Epithelial cell of proximal tubule (primary cell): ENCODE measurements around the gene EIF5AL1. TPM values are rescaled to one million over a fixed set of nuclear protein-coding genes. Genes with fewer than 3 reads are reported as not detected.

Source experiments
- DNase-seq: peaks from one replicate; pipeline ENCODE4 v3.0.0-alpha.2; 2011; ENCODE audit warnings: low read depth
- H3K4me3 ChIP-seq: 2 replicates; pipeline ENCODE4 v1.5.1; 2011; ENCODE audit warnings: low read depth, mild to moderate bottlenecking, low read length
- total RNA-seq: library from RNA; depleted of rRNA; stranded (reverse); fragments of >200 nt; gene quantifications from 2 replicates; pipeline ENCODE4 v1.2.3, GENCODE V29; 2015
- TF ChIP-seq, protein P1 (sequence below): conservative IDR thresholded peaks from 2 replicates; pipeline ENCODE4 v1.5.1; 2012; ENCODE audit warnings: low read depth, mild to moderate bottlenecking, low read length

EIF5AL1 gene
- total RNA-seq, 1 donor from 2014 or later, result 0.35 TPM

DNA sequence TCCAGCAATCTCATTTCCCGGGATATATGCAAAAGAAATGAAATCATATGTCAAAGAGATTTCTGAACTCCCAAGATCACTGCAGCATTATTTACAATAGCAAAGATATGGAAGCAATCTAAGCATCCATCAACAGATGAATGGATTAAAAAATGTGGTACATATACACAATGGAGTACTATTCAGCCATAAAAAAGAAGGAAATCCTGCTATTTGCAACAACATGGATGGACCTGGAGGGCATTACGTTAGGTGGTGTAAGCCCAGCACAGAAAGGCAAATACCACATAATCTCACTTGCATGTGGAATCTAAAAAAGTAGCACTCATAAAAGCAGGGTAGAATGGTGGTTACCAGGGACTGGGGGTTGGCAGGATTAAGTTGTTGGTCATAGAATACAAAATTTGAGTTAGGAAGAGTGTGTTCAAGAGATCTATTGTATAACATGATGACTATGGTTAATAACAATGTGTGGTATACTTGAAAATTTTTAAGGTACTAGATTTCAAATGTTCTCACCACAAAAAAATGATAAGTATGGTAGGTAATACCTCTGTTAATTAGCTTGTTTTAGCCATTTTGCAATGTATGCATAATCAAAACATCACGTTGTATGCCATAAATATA lies 32.9 kb upstream of the EIF5AL1 start:
- TF ChIP-seq, protein P1, sequence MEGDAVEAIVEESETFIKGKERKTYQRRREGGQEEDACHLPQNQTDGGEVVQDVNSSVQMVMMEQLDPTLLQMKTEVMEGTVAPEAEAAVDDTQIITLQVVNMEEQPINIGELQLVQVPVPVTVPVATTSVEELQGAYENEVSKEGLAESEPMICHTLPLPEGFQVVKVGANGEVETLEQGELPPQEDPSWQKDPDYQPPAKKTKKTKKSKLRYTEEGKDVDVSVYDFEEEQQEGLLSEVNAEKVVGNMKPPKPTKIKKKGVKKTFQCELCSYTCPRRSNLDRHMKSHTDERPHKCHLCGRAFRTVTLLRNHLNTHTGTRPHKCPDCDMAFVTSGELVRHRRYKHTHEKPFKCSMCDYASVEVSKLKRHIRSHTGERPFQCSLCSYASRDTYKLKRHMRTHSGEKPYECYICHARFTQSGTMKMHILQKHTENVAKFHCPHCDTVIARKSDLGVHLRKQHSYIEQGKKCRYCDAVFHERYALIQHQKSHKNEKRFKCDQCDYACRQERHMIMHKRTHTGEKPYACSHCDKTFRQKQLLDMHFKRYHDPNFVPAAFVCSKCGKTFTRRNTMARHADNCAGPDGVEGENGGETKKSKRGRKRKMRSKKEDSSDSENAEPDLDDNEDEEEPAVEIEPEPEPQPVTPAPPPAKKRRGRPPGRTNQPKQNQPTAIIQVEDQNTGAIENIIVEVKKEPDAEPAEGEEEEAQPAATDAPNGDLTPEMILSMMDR, result no peak
- H3K4me3 ChIP-seq, result no peak overlapping the region
- DNase-seq, result no peak

DNA sequence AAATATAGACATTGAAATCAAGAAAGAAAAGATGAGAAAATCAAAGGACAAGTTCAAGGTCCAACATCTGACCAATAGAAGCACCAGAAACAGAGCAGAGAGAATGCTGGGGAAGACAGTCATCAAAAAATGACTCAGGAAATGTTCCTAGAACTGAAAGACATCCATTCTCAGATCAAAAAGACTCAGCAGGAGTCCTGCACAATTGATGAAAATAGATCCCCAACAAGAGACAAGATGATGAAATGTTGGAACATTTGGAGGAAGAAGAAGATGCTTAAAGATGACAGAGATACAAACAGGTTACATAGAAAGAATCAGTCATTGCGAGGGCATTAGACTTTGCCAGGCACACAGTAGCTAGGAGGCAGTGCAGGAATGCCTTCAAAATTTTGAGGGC lies 30.0 kb upstream of the EIF5AL1 start:
- TF ChIP-seq, protein P1, result no peak
- no peak overlapping the region for H3K4me3 ChIP-seq
- DNase-seq, result no peak

DNA sequence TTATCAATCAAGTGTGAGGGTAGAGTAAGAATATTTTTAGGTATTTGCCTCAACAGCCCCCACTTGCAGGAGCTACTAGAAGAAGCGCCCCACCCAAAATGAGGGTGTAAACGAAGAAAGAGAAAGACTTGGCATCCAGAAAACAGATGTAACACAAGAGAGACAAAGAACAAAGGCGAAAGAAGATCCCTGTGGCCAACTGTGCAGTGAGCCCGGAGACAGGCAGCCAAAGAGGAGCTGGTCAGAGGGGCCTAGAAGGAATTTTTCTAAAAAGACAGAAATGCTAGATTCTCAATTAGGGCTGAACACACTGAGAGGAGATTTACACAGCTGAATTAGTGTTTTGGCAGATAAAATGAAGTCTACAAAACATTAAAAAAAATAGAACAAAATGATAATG lies 29.6 kb upstream of the EIF5AL1 start:
- TF ChIP-seq, protein P1, result no peak
- no peak for DNase-seq
- H3K4me3 ChIP-seq, result no peak overlapping the region

DNA sequence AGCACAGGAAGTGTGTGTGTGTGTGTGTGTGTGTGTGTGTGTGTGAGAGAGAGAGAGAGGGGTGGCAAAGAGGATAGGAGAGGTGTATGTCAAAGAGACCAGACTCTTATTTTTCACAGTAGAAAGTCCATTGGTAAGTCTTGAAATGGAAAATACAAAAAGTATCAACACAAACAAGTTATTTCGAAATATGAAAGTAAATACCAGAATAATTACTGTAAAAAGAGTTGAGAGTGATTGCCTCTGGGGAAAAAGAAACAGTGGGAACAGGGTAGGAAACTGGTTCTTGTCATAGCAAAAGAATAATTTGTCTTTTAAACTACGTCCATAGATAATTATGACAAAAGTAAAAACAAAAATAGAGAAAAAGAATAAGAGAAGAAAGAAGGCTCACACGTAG lies 29.0 kb upstream of the EIF5AL1 start:
- no peak for DNase-seq
- H3K4me3 ChIP-seq, result no peak overlapping the region
- TF ChIP-seq, protein P1, result no peak

DNA sequence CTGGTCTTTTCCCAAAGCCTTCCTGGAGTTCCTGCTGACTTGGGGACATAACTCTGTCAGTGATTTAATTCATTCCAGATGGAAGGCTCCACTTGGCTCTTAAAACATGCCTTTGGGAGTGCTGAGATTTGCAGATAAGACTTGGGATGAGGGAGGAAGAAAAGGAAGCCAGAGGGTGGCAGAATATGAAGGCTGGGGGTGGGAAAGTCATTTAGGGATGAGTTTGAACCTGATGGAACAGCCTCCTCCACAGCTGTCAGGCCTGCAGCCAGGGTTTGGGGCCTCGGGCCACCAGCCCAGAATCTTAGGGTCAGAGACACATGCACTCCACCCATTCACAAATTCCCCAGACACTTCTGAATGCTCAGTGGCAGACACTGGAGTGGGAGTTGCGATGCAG lies 28.4 kb upstream of the EIF5AL1 start:
- TF ChIP-seq, protein P1, result no peak
- no peak overlapping the region for H3K4me3 ChIP-seq
- DNase-seq, result no peak

DNA sequence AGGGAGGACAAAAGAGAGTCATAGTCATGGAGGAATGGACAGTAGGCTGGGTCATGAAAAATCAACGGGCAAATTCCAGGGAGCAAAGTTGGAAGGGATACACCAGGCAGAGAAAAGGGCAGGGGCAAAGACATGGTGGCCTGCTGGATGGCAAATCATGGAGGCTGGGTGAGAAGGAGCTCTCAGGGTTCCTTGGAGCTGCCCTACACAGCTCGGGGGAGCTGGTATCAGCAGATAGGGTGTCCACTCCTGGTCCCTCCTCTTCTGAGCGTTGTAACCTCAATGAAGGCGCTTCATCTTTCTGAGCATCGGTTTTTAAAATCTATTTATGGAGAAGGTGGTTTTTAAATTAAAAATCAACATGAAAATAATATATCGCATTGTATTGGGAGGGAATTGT lies 27.9 kb upstream of the EIF5AL1 start:
- TF ChIP-seq, protein P1, result no peak
- H3K4me3 ChIP-seq, result no peak overlapping the region
- DNase-seq, result no peak
